Measurements from ENCODE around the gene ZBTB44. TPM values are rescaled to one million over a fixed set of nuclear protein-coding genes. Genes with fewer than 3 reads are reported as not detected.
"Not testable (repeated sequence)": the region's sequence is repeated elsewhere in the genome, so short reads cannot be mapped to it uniquely, and the experiment has no call there.

ZBTB44 gene
- total RNA-seq, 1 donor from 2014 or later, result 42.5 TPM

DNA sequence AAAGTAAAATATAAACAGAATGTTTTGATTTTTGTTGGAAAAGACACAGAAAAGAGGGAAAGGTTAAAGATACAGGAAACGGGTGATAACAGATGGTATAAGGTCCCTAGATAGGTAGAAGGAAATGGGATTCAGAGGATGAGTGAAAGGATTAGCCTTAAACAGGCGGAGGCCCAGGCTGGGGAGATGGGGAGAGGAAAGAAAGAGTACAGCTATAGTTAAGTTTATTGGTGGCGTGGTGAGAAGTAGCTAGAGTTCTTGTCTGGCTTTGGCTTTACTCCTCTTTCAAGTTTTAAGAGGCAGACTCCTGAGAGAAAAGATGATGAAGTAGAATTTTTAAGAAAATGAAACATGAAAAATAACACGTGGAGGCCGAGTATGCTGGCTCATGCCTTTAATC lies 13.7 kb downstream of the ZBTB44 start:
- peaks cover 10% of the 10 kb centered on the region for H3K9me3 Mint-ChIP-seq (ENCODE audit: low read depth)
- no peak overlapping the region for H3K4me3 Mint-ChIP-seq (ENCODE audit: low read depth)
- no peak for DNase-seq (ENCODE audit: low spot score, unreplicated experiment)
- H3K27me3 Mint-ChIP-seq, result no peaks in the 10 kb centered on the region
- H3K4me1 Mint-ChIP-seq (ENCODE audit: low read depth), result peaks cover 2% of the 10 kb centered on the region
- TF ChIP-seq, protein P1, sequence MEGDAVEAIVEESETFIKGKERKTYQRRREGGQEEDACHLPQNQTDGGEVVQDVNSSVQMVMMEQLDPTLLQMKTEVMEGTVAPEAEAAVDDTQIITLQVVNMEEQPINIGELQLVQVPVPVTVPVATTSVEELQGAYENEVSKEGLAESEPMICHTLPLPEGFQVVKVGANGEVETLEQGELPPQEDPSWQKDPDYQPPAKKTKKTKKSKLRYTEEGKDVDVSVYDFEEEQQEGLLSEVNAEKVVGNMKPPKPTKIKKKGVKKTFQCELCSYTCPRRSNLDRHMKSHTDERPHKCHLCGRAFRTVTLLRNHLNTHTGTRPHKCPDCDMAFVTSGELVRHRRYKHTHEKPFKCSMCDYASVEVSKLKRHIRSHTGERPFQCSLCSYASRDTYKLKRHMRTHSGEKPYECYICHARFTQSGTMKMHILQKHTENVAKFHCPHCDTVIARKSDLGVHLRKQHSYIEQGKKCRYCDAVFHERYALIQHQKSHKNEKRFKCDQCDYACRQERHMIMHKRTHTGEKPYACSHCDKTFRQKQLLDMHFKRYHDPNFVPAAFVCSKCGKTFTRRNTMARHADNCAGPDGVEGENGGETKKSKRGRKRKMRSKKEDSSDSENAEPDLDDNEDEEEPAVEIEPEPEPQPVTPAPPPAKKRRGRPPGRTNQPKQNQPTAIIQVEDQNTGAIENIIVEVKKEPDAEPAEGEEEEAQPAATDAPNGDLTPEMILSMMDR (IDR thresholded peaks at IDR 0.05; ENCODE audit: unreplicated experiment), result no peak
- H3K36me3 Mint-ChIP-seq (ENCODE audit: insufficient read depth), result peaks cover 20% of the 10 kb centered on the region
- peak overlapping the region; percentile 17 for H3K27ac Mint-ChIP-seq

DNA sequence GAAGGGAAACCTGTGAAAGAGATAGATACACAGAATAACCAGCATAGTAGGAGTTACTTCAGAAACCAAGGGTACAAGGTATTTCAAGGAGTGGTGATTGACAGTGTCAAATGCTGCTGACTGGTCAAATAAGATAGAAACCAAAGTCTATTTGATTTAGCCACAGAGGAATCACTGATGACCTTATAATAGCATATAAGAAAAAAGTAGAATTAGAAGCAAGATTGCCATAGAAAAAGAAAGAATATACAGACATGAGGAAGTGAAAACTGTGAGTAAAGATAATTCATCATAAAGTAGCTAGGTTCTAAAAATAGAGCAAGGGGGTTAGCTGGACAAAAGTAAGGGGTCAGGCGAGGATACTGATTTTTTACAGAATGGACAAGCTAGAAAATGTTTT lies 14.2 kb downstream of the ZBTB44 start:
- no peak overlapping the region for H3K27ac Mint-ChIP-seq
- no peak for DNase-seq (ENCODE audit: low spot score, unreplicated experiment)
- peaks cover 10% of the 10 kb centered on the region for H3K9me3 Mint-ChIP-seq (ENCODE audit: low read depth)

DNA sequence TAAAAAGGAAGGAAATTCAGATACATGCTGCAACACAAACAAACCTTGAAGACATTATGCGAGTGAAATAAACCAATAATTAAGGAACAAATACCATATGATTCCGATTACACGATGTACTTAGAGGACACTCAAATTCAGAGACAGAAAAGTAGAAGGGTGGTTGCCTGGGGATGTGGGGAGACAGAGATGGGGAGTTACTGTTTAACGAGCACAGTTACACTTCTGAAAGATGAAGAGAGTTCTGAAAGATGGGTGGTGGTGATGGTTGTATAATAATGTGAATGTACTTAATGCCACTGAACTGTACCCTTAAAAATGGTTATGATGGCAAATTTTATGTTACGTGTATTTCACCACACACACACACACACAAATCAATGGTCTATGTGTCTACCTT lies 14.7 kb downstream of the ZBTB44 start:
- TF ChIP-seq, protein P1 (IDR thresholded peaks at IDR 0.05; ENCODE audit: unreplicated experiment), result no peak
- peaks cover 4% of the 10 kb centered on the region for H3K9me3 Mint-ChIP-seq (ENCODE audit: low read depth)
- H3K4me1 Mint-ChIP-seq (ENCODE audit: low read depth), result peaks cover 2% of the 10 kb centered on the region
- no peak overlapping the region for H3K27ac Mint-ChIP-seq
- H3K4me3 Mint-ChIP-seq (ENCODE audit: low read depth), result no peak overlapping the region
- peaks cover 13% of the 10 kb centered on the region for H3K36me3 Mint-ChIP-seq (ENCODE audit: insufficient read depth)
- DNase-seq (ENCODE audit: low spot score, unreplicated experiment), result no peak
- no peaks in the 10 kb centered on the region for H3K27me3 Mint-ChIP-seq

More for the DNA sequence above, 14.2 kb downstream of the ZBTB44 start:
- peaks cover 2% of the 10 kb centered on the region for H3K4me1 Mint-ChIP-seq (ENCODE audit: low read depth)
- no peaks in the 10 kb centered on the region for H3K27me3 Mint-ChIP-seq
- peaks cover 18% of the 10 kb centered on the region for H3K36me3 Mint-ChIP-seq (ENCODE audit: insufficient read depth)
- H3K4me3 Mint-ChIP-seq (ENCODE audit: low read depth), result no peak overlapping the region
- TF ChIP-seq, protein P1 (IDR thresholded peaks at IDR 0.05; ENCODE audit: unreplicated experiment), result no peak

DNA sequence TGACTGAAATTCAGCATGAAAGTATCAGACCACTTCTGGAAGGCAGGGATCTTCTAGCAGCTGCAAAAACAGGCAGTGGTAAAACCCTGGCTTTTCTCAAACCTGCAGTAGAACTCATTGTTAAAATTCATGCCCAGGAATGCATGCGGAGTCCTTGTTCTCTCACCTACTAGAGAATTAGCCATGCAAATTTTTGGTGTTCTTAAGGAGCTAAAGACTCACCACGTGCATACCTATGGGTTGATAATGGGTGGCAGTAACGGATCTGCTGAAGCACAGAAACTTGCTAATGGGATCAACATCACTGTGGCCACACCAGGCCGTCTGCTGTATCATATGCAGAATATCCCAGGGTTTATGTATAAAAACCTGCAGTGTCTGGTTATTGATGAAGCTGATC lies 19.1 kb downstream of the ZBTB44 start:
- Mint-ChIP-seq H3K4me3 (ENCODE audit: low read depth) (no peak overlapping the region), H3K9me3 (ENCODE audit: low read depth) (peaks cover 3% of the 10 kb centered on the region), H3K36me3 (ENCODE audit: insufficient read depth) (peaks cover 5% of the 10 kb centered on the region), H3K27me3 (no peaks in the 10 kb centered on the region), H3K4me1 (ENCODE audit: low read depth) (peaks cover 2% of the 10 kb centered on the region), H3K27ac (no peak overlapping the region)
- TF ChIP-seq, protein P1 (IDR thresholded peaks at IDR 0.05; ENCODE audit: unreplicated experiment), result no peak
- no peak for DNase-seq (ENCODE audit: low spot score, unreplicated experiment)

DNA sequence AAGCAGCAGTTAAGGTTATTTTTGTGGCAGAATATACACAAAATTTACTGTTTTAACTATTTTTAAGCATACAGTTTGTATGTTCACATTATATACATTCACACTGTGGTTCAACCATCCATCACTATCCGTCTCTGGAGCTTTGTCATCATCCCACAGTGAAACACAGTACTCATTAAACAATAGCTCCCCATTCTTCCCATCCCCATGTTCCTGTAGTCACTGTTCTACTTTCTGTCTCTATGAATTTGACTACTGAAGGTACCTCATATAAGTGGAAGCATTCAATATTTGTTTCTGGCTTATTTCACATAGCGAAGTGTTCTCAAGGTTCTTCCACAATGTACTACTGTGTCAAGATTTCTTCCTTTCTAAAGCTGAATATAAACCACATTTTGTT lies 32.6 kb downstream of the ZBTB44 start:
- Mint-ChIP-seq H3K4me1 (ENCODE audit: low read depth) (peaks cover 3% of the 10 kb centered on the region), H3K27ac (no peak overlapping the region), H3K9me3 (ENCODE audit: low read depth) (peaks cover 13% of the 10 kb centered on the region), H3K36me3 (ENCODE audit: insufficient read depth) (peaks cover 14% of the 10 kb centered on the region), H3K4me3 (ENCODE audit: low read depth) (no peak overlapping the region), H3K27me3 (no peaks in the 10 kb centered on the region)
- DNase-seq (ENCODE audit: low spot score, unreplicated experiment), result no peak
- TF ChIP-seq, protein P1 (IDR thresholded peaks at IDR 0.05; ENCODE audit: unreplicated experiment), result no peak

DNA sequence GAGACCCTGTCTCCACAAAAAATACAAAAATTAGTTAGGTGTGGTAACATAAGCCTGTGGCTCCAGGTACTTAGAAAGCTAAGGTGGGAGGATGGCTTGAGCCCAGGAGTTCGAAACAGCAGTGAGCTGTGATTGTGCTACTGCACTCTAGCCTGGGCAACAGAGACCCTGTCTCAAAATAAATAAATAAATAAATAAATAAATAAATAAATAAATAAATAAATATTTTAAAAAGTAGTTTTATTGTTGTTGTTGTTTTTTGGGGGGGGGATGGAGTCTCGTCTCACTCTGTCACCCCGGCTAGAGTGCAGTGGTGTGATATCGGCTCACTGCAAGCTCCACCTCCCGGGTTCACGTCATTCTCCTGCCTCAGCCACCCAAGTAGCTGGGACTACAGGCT lies 33.4 kb downstream of the ZBTB44 start:
- H3K4me3 Mint-ChIP-seq (ENCODE audit: low read depth); DNase-seq (ENCODE audit: low spot score, unreplicated experiment); H3K4me1 Mint-ChIP-seq (ENCODE audit: low read depth); H3K27me3 Mint-ChIP-seq; H3K27ac Mint-ChIP-seq: not testable (repeated sequence)
- Mint-ChIP-seq H3K9me3 (ENCODE audit: low read depth) (peaks cover 13% of the 10 kb centered on the region), H3K36me3 (ENCODE audit: insufficient read depth) (peaks cover 11% of the 10 kb centered on the region)
